Sigmoid colon (tissue), 4 donors: ENCODE results near the gene FBXO40.

Experiments
- POLR2AphosphoS5 ChIP-seq, 4 donors: sonication (generic); formaldehyde crosslinking; IDR thresholded peaks; one replicate each; pipeline ENCODE4 v1.6.1; 2017; ENCODE audit warnings: antibody characterized with exemption in 4 of 4
- TF ChIP-seq, protein P1 (sequence below), 4 experiments: fragments of 450-650 bp in 3 of 4; fragments of 200-600 bp in 1 of 4; IDR thresholded peaks; one replicate each; pipeline ENCODE4 v1.5.1; 2016 to 2019; ENCODE audit warnings: antibody characterized with exemption in 4 of 4, mild to moderate bottlenecking in 3 of 4, moderate library complexity in 2 of 4

DNA sequence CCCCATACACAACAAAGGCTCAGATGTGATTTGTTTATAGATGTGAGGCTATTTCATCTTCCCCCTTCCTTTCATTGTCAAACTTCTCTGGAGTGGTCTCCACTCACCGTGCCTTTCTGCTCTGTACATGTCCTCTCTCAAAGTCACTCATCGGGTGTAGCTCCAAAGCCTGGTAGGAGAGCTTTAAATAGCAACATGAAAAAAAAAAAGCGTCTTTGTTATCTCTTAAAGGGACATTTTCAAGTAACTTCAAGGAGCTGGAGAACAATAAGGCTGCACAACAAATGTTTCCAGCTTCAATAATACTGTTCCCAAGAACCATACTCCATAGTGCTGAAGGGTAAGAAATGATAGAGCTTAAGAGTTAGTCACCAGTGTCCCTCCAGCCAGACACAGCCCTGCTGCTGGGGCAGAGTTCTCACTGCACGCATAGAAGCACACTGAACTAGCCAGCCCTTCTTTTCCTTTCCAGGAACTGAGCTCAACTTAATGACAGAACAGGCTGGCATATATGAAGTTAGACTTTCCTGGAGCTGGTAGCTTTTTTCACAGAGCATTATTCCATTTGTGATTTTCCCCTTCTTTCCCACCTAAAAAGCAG, 8.1 kb downstream of the FBXO40 start:
- no peak for TF ChIP-seq POLR2AphosphoS5 (IDR thresholded peaks at IDR 0.05)
- TF ChIP-seq, protein P1, sequence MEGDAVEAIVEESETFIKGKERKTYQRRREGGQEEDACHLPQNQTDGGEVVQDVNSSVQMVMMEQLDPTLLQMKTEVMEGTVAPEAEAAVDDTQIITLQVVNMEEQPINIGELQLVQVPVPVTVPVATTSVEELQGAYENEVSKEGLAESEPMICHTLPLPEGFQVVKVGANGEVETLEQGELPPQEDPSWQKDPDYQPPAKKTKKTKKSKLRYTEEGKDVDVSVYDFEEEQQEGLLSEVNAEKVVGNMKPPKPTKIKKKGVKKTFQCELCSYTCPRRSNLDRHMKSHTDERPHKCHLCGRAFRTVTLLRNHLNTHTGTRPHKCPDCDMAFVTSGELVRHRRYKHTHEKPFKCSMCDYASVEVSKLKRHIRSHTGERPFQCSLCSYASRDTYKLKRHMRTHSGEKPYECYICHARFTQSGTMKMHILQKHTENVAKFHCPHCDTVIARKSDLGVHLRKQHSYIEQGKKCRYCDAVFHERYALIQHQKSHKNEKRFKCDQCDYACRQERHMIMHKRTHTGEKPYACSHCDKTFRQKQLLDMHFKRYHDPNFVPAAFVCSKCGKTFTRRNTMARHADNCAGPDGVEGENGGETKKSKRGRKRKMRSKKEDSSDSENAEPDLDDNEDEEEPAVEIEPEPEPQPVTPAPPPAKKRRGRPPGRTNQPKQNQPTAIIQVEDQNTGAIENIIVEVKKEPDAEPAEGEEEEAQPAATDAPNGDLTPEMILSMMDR (IDR thresholded peaks at IDR 0.05), result no peak
